Heart left ventricle (tissue), 16 donors: ENCODE data around the gene CCDC152. TPM values are rescaled to one million over a fixed set of nuclear protein-coding genes. Genes with fewer than 3 reads are reported as not detected.
"Not testable (repeated sequence)": the region's sequence is repeated elsewhere in the genome, so short reads cannot be mapped to it uniquely, and the experiment has no call there.

Source experiments
- ATAC-seq, 4 donors: fragments of 200-7000 bp; cut with Tn5 transposase; one replicate each; pipeline ENCODE4 v1.9.1; 2020 to 2022; ENCODE audit warnings: moderate library complexity in 4 of 4, mild to moderate bottlenecking in 3 of 4, moderate number of reproducible peaks in 1 of 4
- DNase-seq, 5 donors: peaks; one replicate each; pipeline ENCODE4 v3.0.0-alpha.2; 2020
- H3K27ac ChIP-seq, 12 donors: fragments of 200-600 bp; sonication (generic) in 4 of 12; one replicate each; pipeline versions ENCODE4 v1.5.0 to v1.8.0; 2016 to 2022; ENCODE audit warnings: mild to moderate bottlenecking in 2 of 12
- H3K27me3 ChIP-seq, 9 donors: fragments of 200-600 bp; sonication (generic) in 2 of 9; one replicate each; pipeline versions ENCODE4 v1.5.1 to v1.8.0; 2016 to 2022; ENCODE audit warnings: mild to moderate bottlenecking in 3 of 9
- H3K36me3 ChIP-seq, 9 donors: fragments of 200-600 bp; sonication (generic) in 2 of 9; one replicate each; pipeline versions ENCODE4 v1.5.0 to v1.8.0; 2018 to 2022; ENCODE audit warnings: mild to moderate bottlenecking in 2 of 9
- H3K4me1 ChIP-seq, 12 donors: fragments of 200-600 bp; sonication (generic) in 4 of 12; one replicate each; pipeline versions ENCODE4 v1.5.0 to v1.8.0; 2016 to 2022; ENCODE audit warnings: mild to moderate bottlenecking in 3 of 12
- H3K4me3 ChIP-seq, 12 donors: fragments of 200-600 bp; sonication (generic) in 4 of 12; one replicate each; pipeline versions ENCODE4 v1.5.0 to v1.8.0; 2017 to 2022; ENCODE audit warnings: mild to moderate bottlenecking in 9 of 12, moderate library complexity in 4 of 12
- H3K9me3 ChIP-seq, 12 donors: fragments of 200-600 bp; sonication (generic) in 4 of 12; one replicate each; pipeline versions ENCODE4 v1.5.0 to v1.8.0; 2016 to 2022; ENCODE audit warnings: mild to moderate bottlenecking in 1 of 12
- CTCF ChIP-seq, 12 donors: fragments of 200-600 bp; sonication (generic) in 4 of 12; IDR thresholded peaks; one replicate each; pipeline versions ENCODE4 v1.5.0 to v1.8.0; 2018 to 2022; ENCODE audit warnings: antibody characterized with exemption in 12 of 12, mild to moderate bottlenecking in 5 of 12
- POLR2A ChIP-seq, 2 donors: fragments of 450-650 bp; IDR thresholded peaks; one replicate each; pipeline ENCODE4 v1.6.1; 2017; ENCODE audit warnings: antibody characterized with exemption in 2 of 2, mild to moderate bottlenecking in 2 of 2, moderate library complexity in 2 of 2
- WGBS, 4 donors: extraction: QIAGEN DNeasy Blood & Tissue Kit in 2 of 4; methylation state at CpG; one replicate each; pipeline versions ENCODE4 v1.1.5 to v1.1.7; 2013 to 2018; 5-methylcytosine and 5-hydroxymethylcytosine counted together
- intact Hi-C, 10 donors: fragments of 100-400 bp; cut with DNase I; formaldehyde crosslinking; loops; one replicate each; pipeline versions ENCODE4 v1.11.1 to v1.14.2; 2022
- polyA plus RNA-seq, 2 donors: library from polyadenylated mRNA; stranded (reverse); fragments of 200-250 nt; gene quantifications; one replicate each; pipeline ENCODE4 v1.2.3, GENCODE V29; 2013
- total RNA-seq, 9 donors: library from RNA; depleted of rRNA in 2 of 9; stranded (reverse); fragments of >200 nt in 2 of 9; fragmentation: NEBNext Ultra II Directional in 3 of 9; extraction: Animal tissue kit (Norgen Biotek cat#: 25700) in 3 of 9; gene quantifications; one replicate each; pipeline versions ENCODE4 v1.1.0 to v1.2.4, GENCODE V29; 2016 to 2023
- donor health status: ischemic (EF 13 %, LVEDD 7.1; RV severe dilation, severe dysfunction).
- donor health status: healthy with polysubstance abuse.
- donor health status: DM: no; HTN: yes; CAD: no.
- donor health status: DM: no; HTN: no; CAD: no.
- donor health status: ischemic (EF 25% LVEDD 6.9; RV normal size, moderate dysfunction).
- donor health status: ischemic (EF 25% LVEDD 5.7; RV mildly dilated, moderate dysfunction).
- donor health status: healthy.
- donor health status: DM: yes; HTN: yes; CAD: no.
- donor health status: ischemic (EF 35%, LVEDD 5.7; RV mildly dilated, moderate dysfunction).
- donor health status: nonischemic (EF 11% LVEDD 7.7; RV severe dilation, severe dysfunction).
- donor health status: DM: yes; HTN: yes; CAD: no.
- donor health status: PGD.
- donor health status: ischemic (EF 29% LVEDD 5.4; RV normal size, mild dysfunction).
- donor health status: nonischemic (EF 23%, LVEDD 6.1; RV moderate dilation, normal function).

Gene CCDC152
- total and polyA plus RNA-seq, 11 donors: 0.32 to 3.2 (median 0.86) TPM

GRCh38 chr5:42720251-42720650, 36.4 kb upstream of the CCDC152 start:
- H3K9me3 ChIP-seq: no peaks in the 10 kb centered on the region
- peaks cover 0 to 17% (median 9%) of the 10 kb centered on the region in 9 donors for H3K36me3 ChIP-seq
- TF ChIP-seq CTCF (IDR thresholded peaks at IDR 0.05) (no peak), POLR2A (IDR thresholded peaks at IDR 0.05) (no peak)
- H3K4me3 ChIP-seq: peak overlapping the region in 1 of 12 donors; percentile 9
- H3K27ac ChIP-seq: peak overlapping the region in 1 of 12 donors; percentile 18
- intact Hi-C loops: no loop called here
- no peak for DNase-seq
- H3K4me1 ChIP-seq: peaks cover 0 to 9% (median 0%) of the 10 kb centered on the region in 12 donors
- 71 to 82% (median 79%) methylated on average over 6 of the region's 6 CpGs for WGBS, 4 donors
- no peaks in the 10 kb centered on the region for H3K27me3 ChIP-seq
- no peak for ATAC-seq

GRCh38 chr5:42721484-42721883, 35.1 kb upstream of the CCDC152 start:
- no peak overlapping the region for H3K4me3 ChIP-seq

GRCh38 chr5:42734531-42735058, 22.0 kb upstream of the CCDC152 start:
- DNase-seq, H3K27me3 ChIP-seq, H3K27ac ChIP-seq, H3K36me3 ChIP-seq, H3K9me3 ChIP-seq, intact Hi-C loops, ATAC-seq, H3K4me3 ChIP-seq, H3K4me1 ChIP-seq: not testable (repeated sequence)
- WGBS, 4 donors: 92 to 97% (median 96%) methylated on average over 12 to 16 of the region's 24 CpGs

More at GRCh38 chr5:42721484-42721883, 35.1 kb upstream of the CCDC152 start:
- Histone ChIP-seq H3K4me1 (peaks cover 0 to 9% (median 0%) of the 10 kb centered on the region in 12 donors), H3K36me3 (peaks cover 0 to 17% (median 9%) of the 10 kb centered on the region in 9 donors), H3K27me3 (no peaks in the 10 kb centered on the region), H3K9me3 (no peaks in the 10 kb centered on the region), H3K27ac (no peak overlapping the region)
- ATAC-seq (no peak), DNase-seq (no peak)
- no peak for TF ChIP-seq CTCF (IDR thresholded peaks at IDR 0.05)
- no peak for TF ChIP-seq POLR2A (IDR thresholded peaks at IDR 0.05)
- intact Hi-C loops: no loop called here

GRCh38 chr5:42740920-42741319, 15.7 kb upstream of the CCDC152 start:
- H3K4me1 ChIP-seq: no peaks in the 10 kb centered on the region
- ATAC-seq (no peak), DNase-seq (no peak)
- WGBS, 4 donors: 85 to 98% (median 96%) methylated on average over 1 of the region's 1 CpG
- intact Hi-C loops: no loop called here
- H3K27me3 ChIP-seq: no peaks in the 10 kb centered on the region
- no peaks in the 10 kb centered on the region for H3K36me3 ChIP-seq
- no peak overlapping the region for H3K4me3 ChIP-seq
- H3K27ac ChIP-seq: no peak overlapping the region
- TF ChIP-seq POLR2A (IDR thresholded peaks at IDR 0.05): no peak
- TF ChIP-seq CTCF (IDR thresholded peaks at IDR 0.05): no peak
- peaks cover 0 to 4% (median 0%) of the 10 kb centered on the region in 12 donors for H3K9me3 ChIP-seq

- Histone ChIP-seq H3K36me3 (no peaks in the 10 kb centered on the region), H3K4me1 (no peaks in the 10 kb centered on the region), H3K4me3 (no peak overlapping the region), H3K27ac (no peak overlapping the region), H3K9me3 (peaks cover 0 to 4% (median 0%) of the 10 kb centered on the region in 12 donors), H3K27me3 (no peaks in the 10 kb centered on the region)
- DNase-seq: no peak
- ATAC-seq: no peak
- intact Hi-C loops: loop anchor here in 1 of 10 donors (5.0 kb wide), 1 partner anchor 543 kb away; no protein-coding TSS in a partner anchor
- 20 to 29% (median 25%) methylated on average over 4 of the region's 4 CpGs for WGBS, 4 donors
- TF ChIP-seq POLR2A (IDR thresholded peaks at IDR 0.05) (no peak), CTCF (IDR thresholded peaks at IDR 0.05) (peak in 6 of 12 donors; percentile 12 to 24 (median 18))
These were observed 11.2 kb upstream of the CCDC152 start for GRCh38 chr5:42745426-42745825.
